IMR-90 (cell line): ENCODE measurements around the gene IGF2R.

ENCODE experiments used
- BHLHE40 ChIP-seq: fragments of 150-350 bp; IDR thresholded peaks from 2 replicates; pipeline ENCODE4 v1.6.1; 2016; ENCODE audit warnings: mild to moderate bottlenecking, low read depth, low read length
- CEBPB ChIP-seq: IDR thresholded peaks from 2 replicates; pipeline ENCODE4 v1.6.1; 2012; ENCODE audit warnings: low read depth, low read length, improper control_type of control experiment
- CTCF ChIP-seq: conservative IDR thresholded peaks from 2 replicates; pipeline ENCODE4 v1.5.1; 2012; ENCODE audit warnings: mild to moderate bottlenecking, low read depth, low read length, improper control_type of control experiment
- ELK1 ChIP-seq: fragments of 150-350 bp; IDR thresholded peaks from 2 replicates; pipeline ENCODE4 v1.6.1; 2016; ENCODE audit warnings: low read depth, mild to moderate bottlenecking, low read length, moderate library complexity, borderline replicate concordance
- MAFK ChIP-seq: IDR thresholded peaks from 2 replicates; pipeline ENCODE4 v1.6.1; 2012; ENCODE audit warnings: low read depth, low read length, improper control_type of control experiment
- MAZ ChIP-seq: IDR thresholded peaks from 2 replicates; pipeline ENCODE4 v1.6.1; 2012; ENCODE audit warnings: low read depth, mild to moderate bottlenecking, low read length, improper control_type of control experiment, moderate library complexity, borderline replicate concordance
- MXI1 ChIP-seq: IDR thresholded peaks from 2 replicates; pipeline ENCODE4 v1.6.1; 2012; ENCODE audit warnings: low read depth, mild to moderate bottlenecking, low read length, moderate library complexity, borderline replicate concordance
- NFE2L2 ChIP-seq: fragments of 150-350 bp; IDR thresholded peaks from 2 replicates; pipeline ENCODE4 v1.6.1; 2016; ENCODE audit warnings: low read depth, mild to moderate bottlenecking, low read length
- POLR2A ChIP-seq: IDR thresholded peaks from 2 replicates; pipeline ENCODE4 v1.6.1; 2012; ENCODE audit warnings: mild to moderate bottlenecking, low read depth, low read length
- RAD21 ChIP-seq: IDR thresholded peaks from 2 replicates; pipeline ENCODE4 v1.6.1; 2012; ENCODE audit warnings: low read length, improper control_type of control experiment
- RFX5 ChIP-seq: IDR thresholded peaks from 2 replicates; pipeline ENCODE4 v1.8.0; 2012; ENCODE audit warnings: low read depth, mild to moderate bottlenecking, low read length, moderate library complexity
- SMC3 ChIP-seq: fragments of 150-350 bp; IDR thresholded peaks from 2 replicates; pipeline ENCODE4 v1.6.1; 2016; ENCODE audit warnings: low read depth, mild to moderate bottlenecking, antibody characterized with exemption, low read length, moderate library complexity
- USF2 ChIP-seq: fragments of 150-350 bp; IDR thresholded peaks from 2 replicates; pipeline ENCODE4 v1.6.1; 2017; ENCODE audit warnings: mild to moderate bottlenecking, antibody characterized with exemption, low read length, low read depth

- no peak for TF ChIP-seq CTCF
- TF ChIP-seq CEBPB: no peak
- no peak for TF ChIP-seq POLR2A
- TF ChIP-seq RAD21: no peak
- no peak for TF ChIP-seq SMC3
- no peak for TF ChIP-seq NFE2L2
- no peak for TF ChIP-seq RFX5
- no peak for TF ChIP-seq MAZ
- TF ChIP-seq MAFK: no peak
- TF ChIP-seq ELK1: no peak
- TF ChIP-seq BHLHE40: no peak
- TF ChIP-seq USF2: no peak
- no peak for TF ChIP-seq MXI1
Measured at GRCh38 chr6:160084198-160084776, 115.4 kb downstream of the IGF2R start.
